HL-60 (cell line): Measurements from ENCODE around the gene CPTP.

Experiments used
- DNase-seq, 2 experiments: peaks; one replicate each; pipeline ENCODE4 v3.0.0-alpha.2; 2010 to 2020; ENCODE audit warnings: low read depth in 1 of 2, low spot score in 1 of 2
- H3K27ac ChIP-seq: fragments of 250-450 bp; sonication (Bioruptor Pico); replicated peaks from 2 replicates; pipeline ENCODE4 v1.5.1; 2020; ENCODE audit warnings: mild to moderate bottlenecking, moderate library complexity
- H3K27me3 ChIP-seq: fragments of 250-450 bp; sonication (Bioruptor Pico); 2 replicates; pipeline ENCODE4 v1.5.1; 2021; ENCODE audit warnings: mild to moderate bottlenecking, moderate library complexity; ENCODE audit not compliant: insufficient read depth, poor library complexity, severe bottlenecking
- H3K4me3 ChIP-seq: replicated peaks from 2 replicates; pipeline ENCODE4 v1.5.1; 2011; ENCODE audit warnings: mild to moderate bottlenecking, control low read depth, low read length; ENCODE audit not compliant: insufficient read depth
- CTCF ChIP-seq: IDR thresholded peaks from one replicate; pipeline ENCODE4 v1.5.1; 2011; ENCODE audit warnings: low read length, control low read depth, inconsistent platforms; ENCODE audit not compliant: insufficient read depth
- GABPA ChIP-seq: IDR thresholded peaks from 2 replicates; pipeline ENCODE4 v1.6.1; 2012; ENCODE audit warnings: low read depth
- POLR2AphosphoS5 ChIP-seq: IDR thresholded peaks from 2 replicates; pipeline ENCODE4 v1.6.1; 2012; ENCODE audit warnings: low read depth
- REST ChIP-seq: IDR thresholded peaks from 2 replicates; pipeline ENCODE4 v1.6.1; 2012; ENCODE audit warnings: low read depth; ENCODE audit not compliant: insufficient replicate concordance
- SPI1 ChIP-seq: IDR thresholded peaks from 2 replicates; pipeline ENCODE4 v1.6.1; 2012; ENCODE audit warnings: low read depth, mild to moderate bottlenecking, borderline replicate concordance

Gene CPTP

GRCh38 chr1:1336446-1336845 is 11.8 kb downstream of the CPTP start:
- Histone ChIP-seq H3K4me3 (no peak overlapping the region), H3K27ac (no peak overlapping the region)
- TF ChIP-seq CTCF (no peak), POLR2AphosphoS5 (no peak), REST (no peak), GABPA (no peak), SPI1 (no peak)

GRCh38 chr1:1336931-1337792 is 12.6 kb downstream of the CPTP start:
- DNase-seq: no peak
- no peak overlapping the region for H3K27ac ChIP-seq
- no peak overlapping the region for H3K4me3 ChIP-seq
- TF ChIP-seq REST: no peak
- no peak for TF ChIP-seq CTCF
- no peak for TF ChIP-seq POLR2AphosphoS5
- no peak for TF ChIP-seq SPI1
- no peak for TF ChIP-seq GABPA
- no peaks in the 10 kb centered on the region for H3K27me3 ChIP-seq

More at GRCh38 chr1:1336446-1336845, 11.8 kb downstream of the CPTP start:
- DNase-seq: no peak
- no peaks in the 10 kb centered on the region for H3K27me3 ChIP-seq

- H3K4me3 ChIP-seq: no peak overlapping the region
- no peaks in the 10 kb centered on the region for H3K27me3 ChIP-seq
- no peak for DNase-seq
- no peak for TF ChIP-seq CTCF
- no peak for TF ChIP-seq REST
- no peak for TF ChIP-seq GABPA
- no peak for TF ChIP-seq POLR2AphosphoS5
- no peak for TF ChIP-seq SPI1
- no peak overlapping the region for H3K27ac ChIP-seq
Measured at GRCh38 chr1:1337793-1338147, 13.2 kb downstream of the CPTP start.
